Left ventricle myocardium inferior (tissue), 1 donor: ENCODE results near the gene PTTG1. TPM values are rescaled to one million over a fixed set of nuclear protein-coding genes. Genes with fewer than 3 reads are reported as not detected.

Experiments
- DNase-seq: peaks from one replicate; pipeline ENCODE4 v3.0.0-alpha.2; 2020
- H3K27ac ChIP-seq: fragments of 200-600 bp; replicated peaks from 2 replicates; pipeline ENCODE4 v1.8.0; 2021
- H3K27me3 ChIP-seq: fragments of 200-600 bp; 2 replicates; pipeline ENCODE4 v1.8.0; 2021; ENCODE audit warnings: low read depth
- H3K36me3 ChIP-seq: fragments of 200-600 bp; 2 replicates; pipeline ENCODE4 v1.8.0; 2021
- H3K4me1 ChIP-seq: fragments of 200-600 bp; 2 replicates; pipeline ENCODE4 v1.8.0; 2021
- H3K4me3 ChIP-seq: fragments of 200-600 bp; 2 replicates; pipeline ENCODE4 v1.8.0; 2021; ENCODE audit warnings: mild to moderate bottlenecking, moderate library complexity
- H3K9me3 ChIP-seq: fragments of 200-600 bp; replicated peaks from 2 replicates; pipeline ENCODE4 v1.8.0; 2021
- CTCF ChIP-seq: fragments of 200-600 bp; IDR thresholded peaks from 2 replicates; pipeline ENCODE4 v1.8.0; 2021; ENCODE audit warnings: antibody characterized with exemption, mild to moderate bottlenecking, borderline replicate concordance
- intact Hi-C: fragments of 100-400 bp; cut with micrococcal nuclease; formaldehyde crosslinking; loops from one replicate; pipeline ENCODE4 v1.11.0; 2022
- total RNA-seq: library from RNA; stranded (reverse); fragmentation: NEBNext Ultra II Directional; extraction: Animal tissue kit (Norgen Biotek cat#: 25700); gene quantifications from one replicate; pipeline ENCODE4 v1.2.1, GENCODE V29; 2021
- donor health status: DM: no; HTN: yes; CAD: no; lungs with severe emphysema.

PTTG1 gene
- total RNA-seq, 1 donor from 2014 or later = 0.88 TPM

DNA sequence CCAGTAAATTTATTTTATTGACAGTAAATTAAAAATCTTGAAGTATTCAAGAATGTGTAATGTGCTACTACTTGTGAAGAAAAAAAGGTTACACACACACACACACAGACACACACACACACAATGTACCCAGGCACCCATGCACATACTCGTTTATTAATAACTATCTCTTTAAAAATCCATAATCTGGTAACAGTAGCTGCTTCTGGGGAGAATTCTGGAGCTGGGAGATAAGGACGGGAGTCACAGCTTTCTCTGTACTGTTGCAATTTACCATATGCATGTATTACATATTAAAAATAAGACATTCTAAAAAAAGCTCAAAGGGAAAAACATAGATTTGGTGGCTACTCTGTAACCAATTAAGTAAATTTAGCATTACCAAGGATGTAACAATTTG lies 43.3 kb upstream of the PTTG1 start:
- Histone ChIP-seq H3K27me3 (no peaks in the 10 kb centered on the region), H3K9me3 (no peaks in the 10 kb centered on the region), H3K4me3 (no peak overlapping the region), H3K4me1 (peaks cover 7% of the 10 kb centered on the region), H3K36me3 (no peaks in the 10 kb centered on the region), H3K27ac (no peak overlapping the region)
- intact Hi-C loops = no loop called here
- no peak for TF ChIP-seq CTCF
- no peak for DNase-seq

DNA sequence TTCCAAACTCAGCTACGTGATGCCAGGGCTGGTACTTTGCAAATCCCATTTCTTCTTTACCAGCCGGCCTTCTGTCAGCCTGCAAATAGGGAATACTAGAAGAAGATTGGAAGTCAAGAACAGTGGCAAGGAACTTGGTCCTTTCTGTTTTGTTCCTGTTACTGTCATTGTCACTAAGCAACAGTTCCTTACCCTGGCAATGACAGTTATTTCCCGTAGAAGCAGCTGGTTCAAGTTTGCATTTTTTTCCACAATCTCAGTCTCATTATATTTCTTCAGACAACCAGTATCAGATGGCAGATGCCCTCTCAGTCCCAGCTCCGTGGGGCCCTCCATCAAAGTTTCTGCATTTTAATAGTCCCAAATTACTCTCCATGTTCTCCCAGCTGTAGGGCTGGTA lies 42.1 kb upstream of the PTTG1 start:
- no peak for DNase-seq
- H3K4me3 ChIP-seq = no peak overlapping the region
- H3K4me1 ChIP-seq = peaks cover 7% of the 10 kb centered on the region
- no peaks in the 10 kb centered on the region for H3K36me3 ChIP-seq
- no peak for TF ChIP-seq CTCF
- no peaks in the 10 kb centered on the region for H3K9me3 ChIP-seq
- intact Hi-C loops = no loop called here
- no peak overlapping the region for H3K27ac ChIP-seq
- no peaks in the 10 kb centered on the region for H3K27me3 ChIP-seq

- Histone ChIP-seq H3K4me3 (no peak overlapping the region), H3K9me3 (no peaks in the 10 kb centered on the region), H3K27me3 (no peaks in the 10 kb centered on the region), H3K4me1 (peaks cover 7% of the 10 kb centered on the region), H3K27ac (no peak overlapping the region), H3K36me3 (no peaks in the 10 kb centered on the region)
- intact Hi-C loops = no loop called here
- no peak for TF ChIP-seq CTCF
- no peak for DNase-seq
These were observed 41.6 kb upstream of the PTTG1 start for GRCh38 chr5:160380041-160380440.

GRCh38 chr5:160382346-160382745 lies 39.3 kb upstream of the PTTG1 start:
- intact Hi-C loops = no loop called here
- Histone ChIP-seq H3K4me3 (no peak overlapping the region), H3K27me3 (no peaks in the 10 kb centered on the region), H3K9me3 (peaks cover 12% of the 10 kb centered on the region), H3K36me3 (no peaks in the 10 kb centered on the region), H3K27ac (no peak overlapping the region), H3K4me1 (peaks cover 7% of the 10 kb centered on the region)
- TF ChIP-seq CTCF = no peak
- DNase-seq = no peak

DNA sequence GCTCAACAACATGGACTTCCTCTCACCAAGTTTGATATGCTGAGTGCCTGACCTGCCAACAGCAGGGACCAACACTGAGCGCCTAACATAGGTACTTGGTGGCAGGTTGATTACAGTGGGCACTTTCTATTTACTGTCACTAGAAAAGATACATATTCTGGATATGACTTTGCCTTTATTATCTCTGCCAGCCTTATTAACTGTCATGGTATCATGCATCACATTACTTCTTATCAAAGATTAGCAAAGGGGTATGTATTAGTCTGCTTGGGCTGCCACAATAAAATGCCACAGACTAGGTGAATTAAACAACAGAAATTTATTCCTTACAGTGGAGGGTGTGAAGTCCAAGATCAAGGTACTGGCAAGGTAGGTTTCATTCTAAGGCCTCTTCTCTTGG lies 37.0 kb upstream of the PTTG1 start:
- H3K27me3 ChIP-seq = no peaks in the 10 kb centered on the region
- no peak overlapping the region for H3K4me3 ChIP-seq
- H3K36me3 ChIP-seq = no peaks in the 10 kb centered on the region
- peaks cover 19% of the 10 kb centered on the region for H3K9me3 ChIP-seq
- intact Hi-C loops = no loop called here
- H3K4me1 ChIP-seq = peaks cover under 1% of the 10 kb centered on the region
- no peak for DNase-seq
- H3K27ac ChIP-seq = no peak overlapping the region
- no peak for TF ChIP-seq CTCF

DNA sequence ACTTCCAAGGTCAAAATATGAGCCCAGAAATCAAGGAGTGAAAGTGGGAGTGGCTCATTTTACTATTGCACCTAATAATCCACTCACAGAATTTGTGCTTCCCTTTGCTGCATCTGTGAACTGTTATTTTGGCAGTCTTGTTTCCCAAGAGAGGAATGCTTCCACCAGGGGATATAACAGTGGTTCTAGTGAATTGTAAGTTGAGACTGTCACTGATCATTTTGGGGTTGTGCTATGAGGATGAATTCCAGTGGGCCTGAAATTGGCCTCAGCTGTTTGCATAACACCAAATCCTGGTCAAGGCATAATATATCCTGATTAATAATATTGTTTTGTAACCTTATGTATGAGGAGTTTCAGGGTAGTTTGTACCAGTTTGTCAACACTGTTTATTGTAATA lies 36.2 kb upstream of the PTTG1 start:
- no peak overlapping the region for H3K4me3 ChIP-seq
- no peak for DNase-seq
- H3K27ac ChIP-seq = no peak overlapping the region
- H3K27me3 ChIP-seq = no peaks in the 10 kb centered on the region
- peaks cover 19% of the 10 kb centered on the region for H3K9me3 ChIP-seq
- intact Hi-C loops = no loop called here
- no peaks in the 10 kb centered on the region for H3K4me1 ChIP-seq
- no peaks in the 10 kb centered on the region for H3K36me3 ChIP-seq
- no peak for TF ChIP-seq CTCF
